Measurements from ENCODE around the gene SLC10A1. TPM values are rescaled to one million over a fixed set of nuclear protein-coding genes. Genes with fewer than 3 reads are reported as not detected.

The SLC10A1 gene
- total and polyA plus RNA-seq, 2 donors (not counting 1 experiment from before 2014, with no cell fraction given): not detected

DNA sequence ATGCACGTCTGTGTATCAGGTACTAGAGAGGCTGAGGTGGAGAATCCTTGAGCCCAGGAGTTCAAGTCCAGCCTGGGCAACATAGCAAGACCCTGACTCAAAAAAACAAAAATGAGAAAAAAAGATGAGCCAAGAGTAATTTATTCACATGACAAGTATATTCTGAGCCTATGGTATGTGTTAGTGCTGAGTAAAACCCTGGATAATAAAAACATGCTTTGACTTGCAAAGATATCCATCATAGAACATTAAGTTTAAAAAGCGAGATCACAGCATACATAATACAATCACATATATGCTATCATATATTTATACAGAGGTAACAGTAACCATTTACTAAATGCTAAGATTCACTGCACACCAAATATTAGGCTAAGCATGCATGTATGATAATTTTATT is 23.9 kb upstream of the SLC10A1 start:
- ChIA-PET CTCF (no interaction called here), POLR2A (no interaction called here)
- Mint-ChIP-seq H3K4me3 (no peak overlapping the region), H3K4me1 (peaks cover 7% of the 10 kb centered on the region), H3K9me3 (ENCODE audit: insufficient read depth) (no peaks in the 10 kb centered on the region), H3K27ac (no peak overlapping the region), H3K27me3 (peaks cover 14% of the 10 kb centered on the region)
- Histone ChIP-seq H3K4me3 (ENCODE audit: control extremely low read depth in 1 of 5, extremely low read depth in 1 of 5, insufficient read depth in 1 of 5, low read depth in 2 of 5, low read length in 4 of 5) (no peak overlapping the region), H2AFZ (ENCODE audit: insufficient read depth, low read depth, low read length, poor library complexity, severe bottlenecking) (no peak overlapping the region), H3K79me2 (ENCODE audit: control insufficient read depth, insufficient read depth, low read length) (no peaks in the 10 kb centered on the region), H3K4me2 (replicated peaks; ENCODE audit: low read depth, low read length, poor library complexity, severe bottlenecking) (no peak overlapping the region), H3K36me3 (replicated peaks in 1 of 2; ENCODE audit: control extremely low read depth in 1 of 2, control insufficient read depth in 1 of 2, extremely low read depth in 1 of 2, insufficient read depth in 2 of 2, low read length in 1 of 2) (no peaks in the 10 kb centered on the region), H4K20me1 (ENCODE audit: control insufficient read depth, insufficient read depth, low read length, poor library complexity, severe bottlenecking) (no peaks in the 10 kb centered on the region), H3K27ac (ENCODE audit: low read length in 2 of 2) (no peak overlapping the region), H3K9me3 (ENCODE audit: control extremely low read depth in 1 of 3, control insufficient read depth in 2 of 3, insufficient read depth in 1 of 3, low read length in 2 of 3) (no peaks in the 10 kb centered on the region), H3K4me1 (ENCODE audit: control insufficient read depth in 2 of 2, insufficient read depth in 2 of 2, low read length in 2 of 2) (peaks cover 0 to 5% of the 10 kb centered on the region in 2 donors), H3K9ac (ENCODE audit: low read length) (no peak overlapping the region), H3K27me3 (replicated peaks in 1 of 4; ENCODE audit: control extremely low read depth in 1 of 4, control insufficient read depth in 3 of 4, insufficient read depth in 4 of 4, low read length in 3 of 4) (peaks cover 0 to 4% (median 0%) of the 10 kb centered on the region in 4 experiments)
- no peak for TF ChIP-seq EZH2 (IDR thresholded peaks at IDR 0.05; ENCODE audit: borderline replicate concordance, insufficient read depth, low read depth, low read length, poor library complexity, severe bottlenecking)
- TF ChIP-seq, protein P1, sequence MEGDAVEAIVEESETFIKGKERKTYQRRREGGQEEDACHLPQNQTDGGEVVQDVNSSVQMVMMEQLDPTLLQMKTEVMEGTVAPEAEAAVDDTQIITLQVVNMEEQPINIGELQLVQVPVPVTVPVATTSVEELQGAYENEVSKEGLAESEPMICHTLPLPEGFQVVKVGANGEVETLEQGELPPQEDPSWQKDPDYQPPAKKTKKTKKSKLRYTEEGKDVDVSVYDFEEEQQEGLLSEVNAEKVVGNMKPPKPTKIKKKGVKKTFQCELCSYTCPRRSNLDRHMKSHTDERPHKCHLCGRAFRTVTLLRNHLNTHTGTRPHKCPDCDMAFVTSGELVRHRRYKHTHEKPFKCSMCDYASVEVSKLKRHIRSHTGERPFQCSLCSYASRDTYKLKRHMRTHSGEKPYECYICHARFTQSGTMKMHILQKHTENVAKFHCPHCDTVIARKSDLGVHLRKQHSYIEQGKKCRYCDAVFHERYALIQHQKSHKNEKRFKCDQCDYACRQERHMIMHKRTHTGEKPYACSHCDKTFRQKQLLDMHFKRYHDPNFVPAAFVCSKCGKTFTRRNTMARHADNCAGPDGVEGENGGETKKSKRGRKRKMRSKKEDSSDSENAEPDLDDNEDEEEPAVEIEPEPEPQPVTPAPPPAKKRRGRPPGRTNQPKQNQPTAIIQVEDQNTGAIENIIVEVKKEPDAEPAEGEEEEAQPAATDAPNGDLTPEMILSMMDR (IDR thresholded peaks at IDR 0.05): no peak
- ATAC-seq (ENCODE audit: low read depth): no peak
- DNase-seq: no peak
- WGBS (ENCODE audit: insufficient coverage): 88% methylated on average over 1 of the region's 2 CpGs
- intact Hi-C loops (cut with micrococcal nuclease): no loop called here

- TF ChIP-seq, protein P1 (IDR thresholded peaks at IDR 0.05): no peak
- no peak for TF ChIP-seq EZH2 (IDR thresholded peaks at IDR 0.05; ENCODE audit: borderline replicate concordance, insufficient read depth, low read depth, low read length, poor library complexity, severe bottlenecking)
- Mint-ChIP-seq H3K4me1 (peaks cover 7% of the 10 kb centered on the region), H3K9me3 (ENCODE audit: insufficient read depth) (no peaks in the 10 kb centered on the region), H3K27ac (no peak overlapping the region), H3K27me3 (peaks cover 14% of the 10 kb centered on the region), H3K4me3 (no peak overlapping the region)
- 87% methylated on average over 6 of the region's 8 CpGs for WGBS (ENCODE audit: insufficient coverage)
- no peak overlapping the region for H3K9ac ChIP-seq (ENCODE audit: low read length)
- H3K36me3 ChIP-seq (replicated peaks in 1 of 2; ENCODE audit: control extremely low read depth in 1 of 2, control insufficient read depth in 1 of 2, extremely low read depth in 1 of 2, insufficient read depth in 2 of 2, low read length in 1 of 2): no peaks in the 10 kb centered on the region
- H3K4me3 ChIP-seq (ENCODE audit: control extremely low read depth in 1 of 5, extremely low read depth in 1 of 5, insufficient read depth in 1 of 5, low read depth in 2 of 5, low read length in 4 of 5): no peak overlapping the region
- intact Hi-C loops (cut with micrococcal nuclease): loop anchor here (5.0 kb wide), 1 partner anchor 1153 kb away; no protein-coding TSS in a partner anchor
- H3K27me3 ChIP-seq (replicated peaks in 1 of 4; ENCODE audit: control extremely low read depth in 1 of 4, control insufficient read depth in 3 of 4, insufficient read depth in 4 of 4, low read length in 3 of 4): peaks cover 0 to 4% (median 0%) of the 10 kb centered on the region in 4 experiments
- H2AFZ ChIP-seq (ENCODE audit: insufficient read depth, low read depth, low read length, poor library complexity, severe bottlenecking): no peak overlapping the region
- peaks cover 0 to 5% of the 10 kb centered on the region in 2 donors for H3K4me1 ChIP-seq (ENCODE audit: control insufficient read depth in 2 of 2, insufficient read depth in 2 of 2, low read length in 2 of 2)
- no peak overlapping the region for H3K4me2 ChIP-seq (replicated peaks; ENCODE audit: low read depth, low read length, poor library complexity, severe bottlenecking)
- DNase-seq (no peak), ATAC-seq (ENCODE audit: low read depth) (no peak)
- no peaks in the 10 kb centered on the region for H3K79me2 ChIP-seq (ENCODE audit: control insufficient read depth, insufficient read depth, low read length)
- ChIA-PET POLR2A (no interaction called here), CTCF (interaction anchor here (0.6 to 2.7 kb wide), 3 partner anchors 11 to 253 kb away, joined by 3 to 33 read pairs (median 13); no protein-coding TSS in a partner anchor)
- no peaks in the 10 kb centered on the region for H3K9me3 ChIP-seq (ENCODE audit: control extremely low read depth in 1 of 3, control insufficient read depth in 2 of 3, insufficient read depth in 1 of 3, low read length in 2 of 3)
- H4K20me1 ChIP-seq (ENCODE audit: control insufficient read depth, insufficient read depth, low read length, poor library complexity, severe bottlenecking): no peaks in the 10 kb centered on the region
- no peak overlapping the region for H3K27ac ChIP-seq (ENCODE audit: low read length in 2 of 2)
Measured at GRCh38 chr14:69819607-69820006, 22.6 kb upstream of the SLC10A1 start.
